Astrocyte of the cerebellum (primary cell): ENCODE measurements around the gene SLC45A2.

Source experiments
- DNase-seq: peaks from one replicate; pipeline ENCODE4 v3.0.0-alpha.2; 2011; ENCODE audit warnings: low read depth
- H3K4me3 ChIP-seq: 2 replicates; pipeline ENCODE4 v1.5.1; 2011; ENCODE audit warnings: mild to moderate bottlenecking, low read depth, low read length, moderate library complexity
- CTCF ChIP-seq: IDR thresholded peaks from 2 replicates; pipeline ENCODE4 v1.5.1; 2012; ENCODE audit warnings: low read length, low read depth, moderate library complexity, mild to moderate bottlenecking; ENCODE audit errors: missing control alignments
- in situ Hi-C: cut with HindIII; loops from 2 replicates; pipeline ENCODE4 v1.10.0; 2017; ENCODE audit warnings: low sequenced_read_pairs

SLC45A2 gene

GRCh38 chr5:33992864-33993263 lies 8.4 kb upstream of the SLC45A2 start:
- no peak for DNase-seq
- H3K4me3 ChIP-seq = no peak overlapping the region
- TF ChIP-seq CTCF = no peak
- in situ Hi-C loops = no loop called here

GRCh38 chr5:33985447-33985846 lies 954 bp upstream of the SLC45A2 start:
- no peak for DNase-seq
- no peak for TF ChIP-seq CTCF
- no peak overlapping the region for H3K4me3 ChIP-seq
- in situ Hi-C loops = no loop called here

- no peak for DNase-seq
- no peak for TF ChIP-seq CTCF
- in situ Hi-C loops = no loop called here
- H3K4me3 ChIP-seq = no peak overlapping the region
Measured at GRCh38 chr5:33984178-33984577, 315 bp downstream of the SLC45A2 start.

GRCh38 chr5:33981408-33982162 lies 2.9 kb downstream of the SLC45A2 start:
- no peak for DNase-seq
- TF ChIP-seq CTCF = no peak
- in situ Hi-C loops = no loop called here
- H3K4me3 ChIP-seq = no peak overlapping the region

GRCh38 chr5:33980030-33980429 lies 4.5 kb downstream of the SLC45A2 start:
- DNase-seq = no peak
- in situ Hi-C loops = no loop called here
- no peak for TF ChIP-seq CTCF
- H3K4me3 ChIP-seq = no peak overlapping the region

- no peak for DNase-seq
- in situ Hi-C loops = no loop called here
- TF ChIP-seq CTCF = no peak
- no peak overlapping the region for H3K4me3 ChIP-seq
Measured at GRCh38 chr5:33978306-33978705, 6.2 kb downstream of the SLC45A2 start.
